Measurements from ENCODE around the gene ZNF618.
A peak's percentile ranks its signal among the peaks of the same experiment; 100 is the strongest.

ZNF618 gene

DNA sequence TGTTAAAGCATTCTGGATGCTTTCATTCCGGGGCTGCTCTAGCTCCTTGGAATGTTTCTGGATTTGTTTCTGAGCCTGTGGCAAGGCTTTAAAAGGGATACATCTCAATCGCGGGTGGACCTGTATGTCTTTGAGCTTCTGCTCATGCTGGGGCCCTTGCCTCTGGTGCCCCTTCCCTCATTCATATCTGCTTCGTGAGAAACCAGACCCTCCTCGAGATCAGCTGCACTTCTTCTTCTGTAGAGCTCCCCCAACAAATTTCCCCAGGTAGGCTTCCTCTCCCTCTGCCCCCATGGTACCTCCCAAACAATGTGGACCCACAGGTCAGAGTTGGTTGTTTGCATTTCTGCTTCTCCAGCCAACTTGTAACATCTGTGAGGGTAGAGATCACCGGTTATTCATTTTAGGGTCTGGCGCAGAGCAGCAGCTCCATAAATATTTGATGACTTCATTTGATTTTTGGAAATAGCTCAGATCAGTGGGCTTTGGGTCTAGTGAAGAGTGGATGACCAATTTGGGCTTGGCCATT is 6.6 kb downstream of the ZNF618 start:
- DNase-seq (ENCODE audit: low spot score) = no peak

DNA sequence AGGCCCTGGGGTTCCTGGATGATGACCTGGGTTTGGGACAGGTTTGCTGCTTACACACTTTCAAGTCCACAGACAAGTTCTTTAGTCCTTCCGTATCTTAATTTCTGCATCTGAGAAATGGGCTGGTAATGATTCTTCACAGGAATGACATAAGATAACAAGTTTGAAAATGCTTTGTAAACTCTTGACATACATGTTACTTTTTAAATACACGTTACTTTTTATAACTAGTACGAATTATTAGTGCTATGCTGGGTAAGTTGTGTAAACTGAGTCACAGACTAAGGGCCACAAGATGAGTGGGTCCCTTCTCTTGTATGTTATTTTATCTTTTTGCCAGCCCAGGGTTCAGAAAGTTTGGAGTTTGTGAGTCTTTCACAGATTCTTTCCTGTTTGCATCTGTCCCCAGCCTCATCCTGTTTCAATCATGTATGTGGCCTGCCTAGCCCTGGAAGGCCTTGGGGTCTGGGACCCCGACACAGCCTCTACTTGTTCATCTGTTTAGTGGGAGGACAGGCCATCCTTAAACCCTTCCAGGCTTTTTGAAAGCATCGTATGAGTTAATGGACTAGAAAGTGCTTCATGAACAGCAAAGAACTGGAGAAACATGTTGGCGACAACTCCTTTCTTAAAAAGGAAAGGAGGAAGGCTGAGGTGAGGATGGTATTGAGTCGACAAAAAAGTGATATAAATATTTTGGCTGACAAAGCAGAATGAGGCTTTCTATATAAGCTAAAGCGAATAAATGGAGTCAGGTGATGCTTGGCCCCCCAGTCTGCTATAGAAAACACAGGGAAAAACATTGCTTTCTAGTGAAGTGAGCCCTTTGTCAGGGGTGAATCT is 9.3 kb downstream of the ZNF618 start:
- no peak for DNase-seq (ENCODE audit: low spot score)

DNA sequence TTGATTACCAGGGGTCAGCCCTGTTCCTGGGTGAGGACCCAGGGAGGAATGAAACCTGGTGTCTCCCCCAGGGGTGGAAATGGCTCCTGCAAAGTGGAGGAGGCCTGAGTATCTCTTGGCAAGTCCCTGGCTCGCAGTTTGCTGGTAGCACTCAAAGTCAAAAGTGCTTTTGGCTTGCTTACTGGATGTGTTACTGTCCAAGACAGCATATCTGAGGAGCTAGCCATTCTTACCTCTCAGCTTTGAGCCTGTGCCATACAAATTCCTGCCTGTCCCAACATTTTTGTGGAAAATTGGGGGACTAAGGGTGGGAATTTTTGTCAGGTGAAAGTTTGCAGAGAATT is 9.9 kb downstream of the ZNF618 start:
- DNase-seq (ENCODE audit: low spot score) = no peak

DNA sequence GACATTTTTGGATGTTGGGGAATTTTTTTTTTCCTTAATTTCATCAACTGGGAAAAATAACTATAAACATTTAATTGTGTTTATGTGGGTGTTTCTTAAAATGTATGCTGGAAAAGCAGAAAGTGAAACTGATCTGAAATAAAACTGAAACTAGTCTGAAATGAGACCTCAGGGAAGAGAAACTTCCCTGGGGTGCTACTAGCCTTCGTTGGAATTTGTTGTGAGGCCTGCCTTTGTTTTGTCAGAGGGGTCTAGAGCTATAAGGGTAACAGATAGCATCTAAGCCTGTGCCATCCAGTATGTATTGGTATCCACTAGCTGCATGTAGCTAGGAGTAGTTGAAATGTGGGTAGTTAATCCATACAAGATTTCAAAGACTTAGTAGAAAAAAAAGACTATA is 10.4 kb downstream of the ZNF618 start:
- no peak for DNase-seq (ENCODE audit: low spot score)

DNA sequence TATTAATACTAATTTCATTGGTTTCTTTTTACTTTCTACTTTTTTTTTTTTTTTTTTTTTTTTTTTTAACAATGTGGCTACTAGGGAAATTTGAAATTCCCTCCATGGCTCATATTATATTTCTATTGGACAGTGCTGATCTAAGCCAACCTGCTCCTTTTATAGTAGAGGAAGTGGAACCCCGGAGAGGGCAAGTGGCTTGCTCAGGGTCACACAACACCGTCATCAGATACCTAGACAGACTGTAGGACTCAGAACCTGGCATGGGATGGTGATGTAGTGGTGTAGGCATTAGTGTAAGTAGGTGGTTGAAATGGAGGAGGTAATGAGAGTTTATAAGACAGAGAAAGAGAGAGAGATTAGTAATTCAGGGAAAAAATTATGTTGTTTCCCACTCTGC is 10.8 kb downstream of the ZNF618 start:
- no peak for DNase-seq (ENCODE audit: low spot score)

GRCh38 chr9:113887436-113887835 is 11.3 kb downstream of the ZNF618 start:
- DNase-seq (ENCODE audit: low spot score) = no peak

GRCh38 chr9:113888336-113888735 is 12.2 kb downstream of the ZNF618 start:
- no peak for DNase-seq (ENCODE audit: low spot score)

DNA sequence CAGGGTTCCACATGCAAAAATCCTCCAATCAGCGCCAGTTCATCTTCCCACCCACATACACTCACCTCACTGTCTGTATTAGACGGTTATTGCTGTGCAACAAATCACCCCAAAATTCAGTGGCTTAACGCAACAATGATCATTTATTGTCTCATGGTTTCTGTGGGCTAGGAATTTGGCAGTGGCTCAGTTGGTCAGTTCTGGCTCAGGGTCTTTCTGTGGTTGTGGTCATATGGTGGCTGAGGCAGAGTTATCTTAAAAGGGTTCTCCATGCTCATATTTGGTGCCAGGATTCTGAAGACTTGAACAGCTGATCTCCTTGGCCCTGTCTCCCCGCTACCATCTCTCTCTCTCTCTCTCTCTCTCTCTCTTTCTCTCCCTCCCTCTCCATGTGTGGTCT is 12.9 kb downstream of the ZNF618 start:
- no peak for DNase-seq (ENCODE audit: low spot score)

DNA sequence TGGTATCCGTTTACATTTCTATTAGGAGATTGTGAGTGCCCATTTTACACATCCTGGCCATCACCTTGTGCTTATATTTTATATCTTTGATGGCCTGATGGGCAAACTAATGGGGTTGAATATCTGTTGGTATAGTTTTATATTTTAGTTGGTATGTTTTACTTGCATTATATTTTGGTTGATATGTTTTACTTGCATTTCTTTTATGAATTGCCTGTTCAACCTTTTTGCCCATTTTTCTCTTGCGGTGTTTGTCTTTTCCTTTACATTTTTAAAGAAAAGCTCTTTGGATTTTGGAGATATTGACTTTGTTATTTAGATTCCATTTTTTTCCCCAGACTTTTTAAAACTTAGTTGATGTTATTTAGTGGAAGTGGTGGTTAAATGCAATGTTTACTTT is 14.6 kb downstream of the ZNF618 start:
- no peak for DNase-seq (ENCODE audit: low spot score)

GRCh38 chr9:113892861-113893491 is 16.9 kb downstream of the ZNF618 start:
- DNase-seq (ENCODE audit: low spot score) = no peak

DNA sequence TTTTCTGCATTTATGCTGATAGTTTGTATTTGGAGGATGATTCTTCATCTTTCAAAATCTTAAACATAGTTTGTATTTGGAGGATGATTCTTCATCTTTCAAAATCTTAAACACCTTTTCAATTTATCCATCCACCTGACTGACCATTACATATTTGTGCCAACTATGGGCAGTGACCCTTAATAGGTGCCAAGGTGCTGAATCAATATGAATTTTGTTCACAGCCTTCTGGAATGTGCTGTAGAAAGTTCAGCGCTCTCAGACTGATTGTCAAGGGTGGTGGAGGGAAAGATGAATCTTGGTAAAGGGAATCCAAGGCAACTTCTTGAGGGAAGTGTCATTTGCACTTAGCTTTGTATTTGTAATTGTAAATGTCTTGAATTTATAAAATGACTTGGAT is 18.1 kb downstream of the ZNF618 start:
- DNase-seq (ENCODE audit: low spot score) = no peak

GRCh38 chr9:113895526-113895925 is 19.4 kb downstream of the ZNF618 start:
- no peak for DNase-seq (ENCODE audit: low spot score)

DNA sequence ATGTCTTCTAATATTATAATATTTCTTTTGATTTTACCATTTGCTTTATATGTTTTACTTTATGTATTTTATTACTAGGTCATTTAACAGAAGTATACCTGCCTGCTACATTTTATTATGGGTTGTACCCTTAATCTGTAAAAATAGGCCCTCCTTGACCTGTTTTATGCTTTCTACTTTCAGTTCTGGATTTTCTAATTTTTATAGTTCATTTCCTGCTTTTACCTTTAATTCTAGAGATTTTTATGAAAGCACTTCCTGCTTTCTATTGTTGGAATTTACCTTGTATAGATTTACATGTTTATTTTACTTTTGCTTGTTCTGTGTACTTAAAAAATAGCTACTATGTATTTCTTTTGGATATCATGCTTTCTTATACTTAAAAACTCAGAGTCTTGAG is 20.6 kb downstream of the ZNF618 start:
- no peak for DNase-seq (ENCODE audit: low spot score)

DNA sequence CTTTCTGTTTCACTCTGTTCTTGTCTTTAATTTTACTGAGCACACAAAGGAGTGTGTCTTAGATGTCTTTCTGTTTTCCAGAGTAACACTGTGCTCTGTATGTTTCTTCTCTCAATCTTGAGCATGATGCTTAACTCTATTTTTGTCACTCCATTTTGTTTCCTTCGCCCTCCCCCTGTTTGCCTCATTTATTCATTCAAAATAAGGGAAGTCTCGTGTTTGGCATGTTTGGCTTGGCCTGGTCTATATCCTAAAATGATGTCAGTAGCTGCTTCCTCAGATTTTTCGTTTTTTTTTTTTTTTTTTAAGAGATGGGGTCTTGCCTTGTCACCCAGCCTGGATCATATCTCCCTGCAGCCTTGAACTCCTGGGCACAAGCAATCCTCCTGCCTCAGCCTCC is 22.0 kb downstream of the ZNF618 start:
- DNase-seq (ENCODE audit: low spot score) = no peak

DNA sequence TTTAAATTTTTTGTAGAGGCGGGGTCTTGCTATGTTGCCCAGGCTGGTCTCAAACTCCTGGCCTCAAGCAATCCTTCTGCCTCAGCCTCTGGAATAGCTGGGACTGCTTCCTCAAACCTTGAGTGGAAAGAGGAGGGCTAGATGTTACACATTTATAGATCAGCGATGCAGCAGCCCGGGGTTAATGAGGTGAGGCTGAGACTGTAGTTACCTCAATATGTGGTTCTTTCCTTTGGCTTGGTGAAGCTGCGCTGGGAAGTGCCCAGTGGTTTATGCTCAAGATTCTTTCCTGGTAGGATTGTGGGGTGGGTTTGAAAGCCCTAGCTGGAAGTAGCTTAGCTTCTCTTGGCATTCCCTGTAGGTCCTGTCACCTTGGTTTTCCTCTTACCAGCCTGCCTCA is 22.5 kb downstream of the ZNF618 start:
- no peak for DNase-seq (ENCODE audit: low spot score)

DNA sequence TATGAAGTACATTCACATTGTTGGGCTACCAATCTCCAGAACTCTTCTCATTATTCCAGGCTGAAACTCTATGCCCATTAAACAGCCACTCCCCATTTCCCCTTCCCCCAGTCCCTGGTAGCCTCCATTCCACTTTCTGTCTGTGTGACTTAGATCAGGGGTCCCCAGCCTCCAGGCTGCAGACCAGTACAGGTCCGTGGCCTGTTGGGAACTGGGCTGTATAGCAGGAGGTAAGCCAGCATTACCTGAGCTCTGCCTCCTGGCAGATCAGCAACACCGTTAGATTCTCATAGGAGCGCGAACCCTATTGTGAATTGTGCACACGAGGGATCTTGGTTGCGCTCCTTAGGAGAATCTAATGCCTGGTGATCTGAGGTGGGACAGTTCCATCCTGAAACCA is 23.1 kb downstream of the ZNF618 start:
- no peak for DNase-seq (ENCODE audit: low spot score)

- peak; percentile 16 for DNase-seq (ENCODE audit: low spot score)
Measured at GRCh38 chr9:113901221-113901688, 25.1 kb downstream of the ZNF618 start.

GRCh38 chr9:113903514-113904077 is 27.5 kb downstream of the ZNF618 start:
- DNase-seq (ENCODE audit: low spot score) = no peak

GRCh38 chr9:113906411-113907110 is 30.5 kb downstream of the ZNF618 start:
- DNase-seq (ENCODE audit: low spot score) = no peak

GRCh38 chr9:113907282-113907681 is 31.2 kb downstream of the ZNF618 start:
- DNase-seq (ENCODE audit: low spot score) = no peak

DNA sequence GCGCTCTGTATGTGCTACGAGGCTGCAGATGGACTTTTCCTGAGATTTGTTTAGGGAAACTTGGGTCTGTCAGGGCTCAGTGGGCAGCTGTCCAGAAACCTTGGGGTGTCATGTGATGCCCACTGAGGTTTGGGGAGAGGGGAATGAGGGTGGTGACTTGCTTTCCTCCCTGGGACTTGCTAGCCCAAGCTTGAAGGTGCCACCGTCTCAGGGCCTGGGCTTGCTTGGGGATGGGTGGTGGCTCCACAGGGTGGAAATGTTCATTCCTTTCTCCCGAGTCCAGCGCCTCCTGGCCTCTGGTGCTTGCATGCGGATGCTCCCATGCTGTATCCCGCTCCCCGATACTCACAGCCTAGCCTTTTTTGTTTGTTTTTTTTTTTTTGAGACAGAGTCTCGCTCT is 33.3 kb downstream of the ZNF618 start:
- no peak for DNase-seq (ENCODE audit: low spot score)

- DNase-seq (ENCODE audit: low spot score) = no peak
Measured at GRCh38 chr9:113910036-113910639, 34.0 kb downstream of the ZNF618 start.

Data from Ammon's horn (tissue), 1 donor.